Nephron progenitor cell (in vitro differentiated cells): ENCODE measurements around the gene ZEB2.

Experiments used
- DNase-seq: peaks from one replicate; pipeline ENCODE4 v3.0.0; 2021
- H3K27ac Mint-ChIP-seq: 2 replicates; pipeline ENCODE4 v1.8.0; 2021; ENCODE audit warnings: mild to moderate bottlenecking, moderate library complexity, mixed read lengths
- H3K27me3 Mint-ChIP-seq: 2 replicates; pipeline ENCODE4 v1.8.0; 2021; ENCODE audit warnings: mild to moderate bottlenecking, low read depth, mixed read lengths; ENCODE audit not compliant: poor library complexity
- H3K36me3 Mint-ChIP-seq: 2 replicates; pipeline ENCODE4 v1.8.0; 2021; ENCODE audit warnings: low read depth, mixed read lengths
- H3K4me1 Mint-ChIP-seq: 2 replicates; pipeline ENCODE4 v1.8.0; 2021; ENCODE audit warnings: mixed read lengths
- H3K4me3 Mint-ChIP-seq: 2 replicates; pipeline ENCODE4 v1.8.0; 2021; ENCODE audit warnings: mild to moderate bottlenecking, moderate library complexity, mixed read lengths
- H3K9me3 Mint-ChIP-seq: 2 replicates; pipeline ENCODE4 v1.8.0; 2021; ENCODE audit warnings: mild to moderate bottlenecking, moderate library complexity, mixed read lengths
- CTCF ChIP-seq: fragments of 200-600 bp; sonication (generic); IDR thresholded peaks from 2 replicates; pipeline ENCODE4 v1.5.0; 2021; ENCODE audit warnings: antibody characterized with exemption

The ZEB2 gene

DNA sequence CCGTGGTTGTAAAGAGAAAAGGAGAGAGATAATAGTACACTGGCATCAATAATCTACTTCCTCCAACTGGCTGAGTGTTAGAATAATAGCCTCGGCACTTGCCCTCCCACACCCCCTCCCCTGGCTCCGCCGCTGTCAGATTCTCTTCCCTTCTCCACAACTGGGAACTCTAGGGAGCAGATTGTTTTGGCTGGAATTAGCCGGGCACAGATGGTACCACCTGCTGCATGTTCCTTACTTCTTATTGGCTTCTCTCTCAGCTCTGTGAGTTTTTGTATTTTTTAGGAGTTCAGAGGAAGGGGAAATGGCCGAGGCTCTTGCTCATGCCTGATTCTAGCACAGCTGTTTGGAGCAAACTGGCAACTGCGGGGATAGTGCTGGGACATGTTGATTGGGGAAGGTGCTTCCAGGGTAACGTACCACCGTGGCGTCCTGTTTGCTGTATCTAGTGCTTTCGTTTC is 140.0 kb downstream of the ZEB2 start:
- Mint-ChIP-seq H3K4me3 (no peak overlapping the region), H3K27ac (no peak overlapping the region), H3K36me3 (peaks cover 22% of the 10 kb centered on the region), H3K27me3 (no peaks in the 10 kb centered on the region), H3K4me1 (peaks cover 28% of the 10 kb centered on the region), H3K9me3 (peaks cover 6% of the 10 kb centered on the region)
- peak; percentile 13 for DNase-seq
- no peak for TF ChIP-seq CTCF

GRCh38 chr2:144378551-144378950 is 141.4 kb downstream of the ZEB2 start:
- no peak overlapping the region for H3K4me3 Mint-ChIP-seq
- peaks cover 41% of the 10 kb centered on the region for H3K4me1 Mint-ChIP-seq
- no peak for TF ChIP-seq CTCF
- no peaks in the 10 kb centered on the region for H3K27me3 Mint-ChIP-seq
- H3K9me3 Mint-ChIP-seq, result peaks cover 1% of the 10 kb centered on the region
- H3K36me3 Mint-ChIP-seq, result peaks cover 8% of the 10 kb centered on the region
- no peak overlapping the region for H3K27ac Mint-ChIP-seq
- DNase-seq, result no peak

DNA sequence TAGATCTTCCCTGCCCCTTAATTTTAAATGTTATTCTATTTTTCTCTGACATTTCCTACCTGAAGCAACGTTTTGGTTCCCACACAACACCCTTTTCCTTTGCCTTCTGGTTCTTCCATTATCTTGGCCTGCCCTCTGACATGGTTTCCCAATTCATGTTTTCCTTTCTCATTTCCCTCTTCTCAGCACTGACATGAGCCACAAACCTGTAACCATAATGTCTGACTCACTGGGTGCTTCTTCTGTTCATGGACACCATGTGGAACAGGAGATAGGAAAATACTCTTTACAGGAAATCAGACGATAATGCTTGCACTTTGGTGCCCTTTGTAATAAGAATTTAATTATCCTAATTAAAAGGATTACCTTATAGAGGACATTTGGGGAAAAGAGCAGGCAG is 142.0 kb downstream of the ZEB2 start:
- DNase-seq, result no peak
- Mint-ChIP-seq H3K36me3 (peaks cover 2% of the 10 kb centered on the region), H3K4me1 (peaks cover 45% of the 10 kb centered on the region), H3K27me3 (no peaks in the 10 kb centered on the region), H3K9me3 (no peaks in the 10 kb centered on the region), H3K27ac (peak overlapping the region; percentile 21), H3K4me3 (no peak overlapping the region)
- no peak for TF ChIP-seq CTCF

GRCh38 chr2:144376926-144377325 is 143.0 kb downstream of the ZEB2 start:
- no peak for DNase-seq
- Mint-ChIP-seq H3K4me1 (peaks cover 54% of the 10 kb centered on the region), H3K36me3 (no peaks in the 10 kb centered on the region), H3K27me3 (no peaks in the 10 kb centered on the region), H3K4me3 (no peak overlapping the region), H3K9me3 (no peaks in the 10 kb centered on the region), H3K27ac (peak overlapping the region; percentile 0)
- no peak for TF ChIP-seq CTCF

- Mint-ChIP-seq H3K36me3 (no peaks in the 10 kb centered on the region), H3K27me3 (no peaks in the 10 kb centered on the region), H3K27ac (peak overlapping the region; percentile 0), H3K4me1 (peaks cover 59% of the 10 kb centered on the region), H3K4me3 (no peak overlapping the region), H3K9me3 (no peaks in the 10 kb centered on the region)
- DNase-seq, result no peak
- no peak for TF ChIP-seq CTCF
Measured at GRCh38 chr2:144376460-144376859, 143.5 kb downstream of the ZEB2 start.

DNA sequence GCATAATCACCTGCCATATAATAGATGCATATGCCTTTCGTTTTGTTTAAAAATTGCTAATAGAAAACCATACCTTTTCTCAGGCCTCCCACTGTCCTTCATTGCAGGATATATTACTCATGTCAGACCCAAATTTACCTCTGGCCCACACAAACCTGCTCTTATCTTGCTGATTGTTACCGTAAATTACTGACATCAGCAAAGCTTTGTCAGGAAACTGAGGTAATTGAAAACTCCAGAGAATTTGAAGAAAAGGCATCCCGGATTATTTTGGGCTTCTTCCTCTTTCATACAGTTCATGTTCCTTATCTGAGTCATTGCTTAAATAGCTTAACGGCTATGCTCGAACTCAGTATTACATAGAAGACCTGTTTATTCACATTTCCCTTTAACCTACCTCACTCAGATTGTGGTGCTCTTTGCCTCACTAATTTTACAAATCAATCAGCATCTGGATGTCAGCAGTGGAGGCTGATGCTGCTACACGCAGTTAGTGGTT is 145.7 kb downstream of the ZEB2 start:
- TF ChIP-seq CTCF, result no peak
- Mint-ChIP-seq H3K36me3 (no peaks in the 10 kb centered on the region), H3K27ac (peak overlapping the region; percentile 60), H3K27me3 (no peaks in the 10 kb centered on the region), H3K4me3 (no peak overlapping the region), H3K9me3 (no peaks in the 10 kb centered on the region), H3K4me1 (peaks cover 56% of the 10 kb centered on the region)
- no peak for DNase-seq
